ENCODE measurements around the gene STK24.

- TF ChIP-seq CTCF (IDR thresholded peaks at IDR 0.05) (no peak), ZFX (IDR thresholded peaks at IDR 0.05; ENCODE audit: borderline replicate concordance) (no peak)
Observed at GRCh38 chr13:98511435-98511834, 65.5 kb downstream of the STK24 start.
